ENCODE measurements around the gene MCEMP1.

Gene MCEMP1

GRCh38 chr19:7670790-7671189 lies 6.1 kb upstream of the MCEMP1 start:
- DNase-seq (ENCODE audit: low read depth in 2 of 2), result no peak

- no peak for DNase-seq (ENCODE audit: low read depth in 2 of 2)
These were observed 4.4 kb upstream of the MCEMP1 start for GRCh38 chr19:7672522-7672921.

- no peak for DNase-seq (ENCODE audit: low read depth in 2 of 2)
These were observed 2.6 kb upstream of the MCEMP1 start for GRCh38 chr19:7674010-7675005.

- no peak for DNase-seq (ENCODE audit: low read depth in 2 of 2)
These were observed 514 bp upstream of the MCEMP1 start for GRCh38 chr19:7676376-7676775.

GRCh38 chr19:7677669-7678311 lies 900 bp downstream of the MCEMP1 start:
- DNase-seq (ENCODE audit: low read depth in 2 of 2), result no peak

GRCh38 chr19:7678971-7679751 lies 2.3 kb downstream of the MCEMP1 start:
- DNase-seq (ENCODE audit: low read depth in 2 of 2), result peak; percentile 46 to 63

- no peak for DNase-seq (ENCODE audit: low read depth in 2 of 2)
These were observed 3.1 kb downstream of the MCEMP1 start for GRCh38 chr19:7679771-7680605.

GRCh38 chr19:7680606-7681339 lies 3.9 kb downstream of the MCEMP1 start, which contains the start of gene TRAPPC5:
TRAPPC5 (plus strand) TSS chr19:7680833; CDS start chr19:7682254, 1,421 bp downstream.
- peak; percentile 58 to 83 for DNase-seq (ENCODE audit: low read depth in 2 of 2)

GRCh38 chr19:7681340-7682174 lies 4.7 kb downstream of the MCEMP1 start:
- DNase-seq (ENCODE audit: low read depth in 2 of 2), result peak; percentile 70 to 80

GRCh38 chr19:7682175-7682855 lies 5.4 kb downstream of the MCEMP1 start:
- no peak for DNase-seq (ENCODE audit: low read depth in 2 of 2)

- DNase-seq (ENCODE audit: low read depth in 2 of 2), result no peak
These were observed 8.9 kb downstream of the MCEMP1 start for GRCh38 chr19:7685546-7686445.

GRCh38 chr19:7687177-7687576 lies 10.3 kb downstream of the MCEMP1 start:
- DNase-seq (ENCODE audit: low read depth in 2 of 2), result no peak

- DNase-seq (ENCODE audit: low read depth in 2 of 2), result no peak
These were observed 12.3 kb downstream of the MCEMP1 start for GRCh38 chr19:7689165-7689564.

- no peak for DNase-seq (ENCODE audit: low read depth in 2 of 2)
These were observed 13.9 kb downstream of the MCEMP1 start for GRCh38 chr19:7690779-7691258.

GRCh38 chr19:7691497-7691896 lies 14.6 kb downstream of the MCEMP1 start:
- no peak for DNase-seq (ENCODE audit: low read depth in 2 of 2)

GRCh38 chr19:7692417-7693088 lies 15.7 kb downstream of the MCEMP1 start:
- no peak for DNase-seq (ENCODE audit: low read depth in 2 of 2)

- DNase-seq (ENCODE audit: low read depth in 2 of 2), result no peak
These were observed 17.6 kb downstream of the MCEMP1 start for GRCh38 chr19:7694499-7694898.

Data from stimulated activated CD8-positive, alpha-beta memory T cell treated with anti-CD3 and anti-CD28 coated beads, Interleukin-7, amount 100 ng/mL, for 4 hours (primary cell).